ENCODE measurements around the gene GORAB.

Gene GORAB

DNA sequence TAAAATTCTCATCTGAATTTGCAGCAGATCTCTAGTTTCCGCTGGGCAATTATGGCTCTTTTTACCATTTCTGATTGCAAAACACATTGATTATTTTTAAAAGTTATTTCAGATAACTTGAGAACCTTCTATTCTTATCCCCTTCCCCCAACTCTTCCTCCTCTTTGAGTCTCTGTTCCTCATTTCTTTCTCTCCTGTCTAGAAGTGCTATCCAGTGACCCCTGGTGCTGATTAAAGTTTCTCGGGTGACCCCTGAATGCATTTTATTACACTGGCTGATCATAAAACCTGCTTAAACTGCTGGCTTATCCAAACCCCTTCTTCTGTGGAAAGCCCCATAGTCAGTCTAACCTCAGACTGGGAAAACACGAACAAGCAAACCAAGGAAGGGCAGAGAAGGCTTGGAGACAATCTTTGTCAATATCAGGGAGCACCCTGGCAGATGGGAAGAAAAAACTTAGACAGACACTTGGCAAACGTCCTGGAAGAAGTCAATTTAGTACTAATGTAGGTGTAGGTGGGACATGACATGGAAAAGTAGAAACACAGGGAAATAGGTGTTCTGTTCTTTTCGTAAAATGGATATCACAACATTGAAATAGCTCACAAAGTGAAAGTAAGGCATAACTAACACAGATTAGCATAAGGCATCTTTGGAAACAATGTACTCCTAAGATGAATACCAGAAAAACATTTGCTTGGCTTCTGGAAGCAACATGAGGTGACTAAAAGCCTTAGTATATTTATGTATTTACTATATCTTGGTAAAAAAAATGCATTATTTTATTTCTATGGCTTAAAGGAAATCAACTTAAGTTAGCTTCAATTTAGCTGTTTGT lies 61.4 kb downstream of the GORAB start:
- DNase-seq = no peak

GRCh38 chr1:170594066-170594626 lies 62.2 kb downstream of the GORAB start:
- DNase-seq = no peak

DNA sequence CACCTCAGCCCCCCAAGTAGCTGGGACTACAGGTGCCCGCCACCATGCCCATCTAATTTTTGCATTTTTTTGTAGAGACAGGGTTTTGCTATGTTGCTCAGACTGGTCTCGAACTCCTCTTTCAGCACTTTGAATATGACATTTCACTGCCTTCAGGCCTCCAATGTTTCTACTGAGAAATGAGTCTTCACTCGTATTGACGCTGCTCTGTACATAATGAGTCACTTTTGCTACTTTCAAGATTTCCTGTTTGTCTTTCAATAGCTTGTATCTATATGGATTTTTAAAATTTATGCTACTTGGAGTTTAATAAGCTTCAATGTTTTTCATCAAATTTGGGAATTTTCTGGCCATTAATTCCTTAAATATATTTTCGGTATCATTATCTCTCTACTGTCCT lies 64.7 kb downstream of the GORAB start:
- DNase-seq = no peak

DNA sequence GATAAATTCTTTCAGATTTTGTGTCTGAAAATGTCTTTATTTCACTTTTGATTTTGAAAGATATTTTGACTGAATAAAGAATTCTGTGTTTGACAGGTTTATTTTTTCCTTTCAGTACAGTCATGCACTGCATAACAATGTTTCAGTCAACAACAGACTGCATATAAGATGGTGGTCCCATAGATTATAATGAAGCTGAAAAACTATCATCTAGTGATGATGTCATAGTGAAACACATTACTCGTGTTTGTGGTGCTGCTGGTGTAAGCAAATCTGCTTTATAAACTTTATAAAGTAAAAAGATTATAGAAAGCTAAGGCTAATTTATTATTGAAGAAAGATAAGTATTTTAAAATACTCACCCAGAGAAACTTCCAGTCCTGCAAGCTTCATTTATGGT lies 66.7 kb downstream of the GORAB start:
- no peak for DNase-seq

DNA sequence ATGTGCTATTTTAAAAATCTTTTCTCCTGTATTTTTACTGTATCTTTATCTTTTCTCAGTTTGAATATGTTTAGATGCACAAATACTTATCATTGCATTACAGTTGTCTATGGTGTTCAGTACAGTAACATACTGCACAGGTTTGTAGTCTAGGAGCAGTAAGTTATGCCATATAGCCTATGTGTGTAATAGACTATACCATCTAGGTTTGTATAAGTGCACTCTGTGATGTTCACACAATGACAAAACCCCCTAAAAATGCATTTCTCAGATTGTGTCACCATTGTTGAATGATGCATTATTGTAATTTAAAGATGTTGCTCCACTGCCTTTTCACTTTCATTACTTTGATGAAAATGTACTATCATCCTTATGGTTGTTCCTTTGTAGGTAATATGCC lies 67.1 kb downstream of the GORAB start:
- no peak for DNase-seq

DNA sequence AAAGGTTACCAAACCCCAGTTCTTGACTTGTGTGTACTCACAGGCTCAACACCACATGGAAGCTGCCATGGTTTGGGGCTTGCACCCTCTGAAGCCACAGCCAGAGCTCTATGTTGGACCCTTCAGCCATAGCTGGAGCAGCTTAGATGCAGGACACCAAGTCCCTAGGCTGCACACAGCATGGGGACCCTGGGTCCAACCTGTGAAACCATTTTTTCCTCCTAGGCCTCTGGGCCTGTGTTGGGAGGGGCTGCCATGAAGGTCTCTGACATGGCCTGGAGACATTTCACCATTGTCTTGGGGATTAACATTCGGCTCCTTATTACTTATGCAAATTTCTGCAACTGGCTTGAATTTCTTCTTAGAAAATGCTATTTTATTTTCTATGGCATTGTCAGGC lies 69.9 kb downstream of the GORAB start:
- no peak for DNase-seq

All from stimulated activated CD4-positive, alpha-beta T cell treated with anti-CD3 and anti-CD28 coated beads, Interleukin-1b, Interleukin-23, amount 100 ng/mL, for 48 hours (primary cell).